H1 (cell line): ENCODE data around the gene GIPC1. TPM values are rescaled to one million over a fixed set of nuclear protein-coding genes. Genes with fewer than 3 reads are reported as not detected.

Experiments used
- ASH2L ChIP-seq: fragments of 200-600, 300-600 bp; sonication (generic); IDR thresholded peaks from one replicate; pipeline ENCODE4 v1.7.1; 2017; ENCODE audit warnings: low read length
- JUND ChIP-seq: IDR thresholded peaks from 2 replicates; pipeline ENCODE4 v1.6.1; 2011; ENCODE audit warnings: mild to moderate bottlenecking, improper control_type of control experiment, low read length
- TAF7 ChIP-seq: optimal IDR thresholded peaks from 2 replicates; pipeline ENCODE3; 2011; ENCODE audit warnings: low read depth, mild to moderate bottlenecking, inconsistent platforms, low read length, moderate library complexity, borderline replicate concordance
- TEAD4 ChIP-seq: IDR thresholded peaks from 2 replicates; pipeline ENCODE4 v1.6.1; 2012; ENCODE audit warnings: low read depth, low read length, inconsistent platforms, mixed read lengths
- polyA plus RNA-seq, 7 experiments: library from polyadenylated mRNA; depleted of rRNA in 3 of 7; stranded (reverse) in 5 of 7; unstranded in 2 of 7; fragments of >200 nt in 5 of 7; fragments of 200-250 nt in 2 of 7; gene quantifications; 1 replicate in 5 of 7; 2 replicates in 1 of 7; 4 replicates in 1 of 7; pipeline versions ENCODE4 v1.2.1 to v1.2.3, GENCODE V29; 2011 to 2013; ENCODE audit warnings: missing spikeins in 2 of 7, mixed read lengths in 2 of 7
- total RNA-seq: library from RNA; stranded (reverse); fragmentation: NEBNext Ultra II Directional; extraction: Animal tissue kit (Norgen Biotek cat#: 25700); gene quantifications from 2 replicates; pipeline ENCODE4 v1.2.1, GENCODE V29; 2021

Gene GIPC1
- total and polyA plus RNA-seq, 2 of the 8 experiments (the other 6 are each of a cell fraction or from before 2014, with no cell fraction given) = 65.6 to 72.0 TPM

- TF ChIP-seq TEAD4 = no peak
- peak; percentile 82 for TF ChIP-seq ASH2L
- TF ChIP-seq TAF7 = peak; percentile 72
- no peak for TF ChIP-seq JUND
Measured at GRCh38 chr19:14472202-14472938, 23.6 kb downstream of the GIPC1 start (continued).
